NAMALWA (cell line): Measurements from ENCODE around the gene RUNX3.

ENCODE experiments used
- DNase-seq: peaks from one replicate; pipeline ENCODE4 v3.0.0-alpha.2; 2015; ENCODE audit warnings: low spot score

Gene RUNX3

GRCh38 chr1:24928689-24929397 lies 1.2 kb downstream of the RUNX3 start:
- DNase-seq = peak; percentile 72

DNA sequence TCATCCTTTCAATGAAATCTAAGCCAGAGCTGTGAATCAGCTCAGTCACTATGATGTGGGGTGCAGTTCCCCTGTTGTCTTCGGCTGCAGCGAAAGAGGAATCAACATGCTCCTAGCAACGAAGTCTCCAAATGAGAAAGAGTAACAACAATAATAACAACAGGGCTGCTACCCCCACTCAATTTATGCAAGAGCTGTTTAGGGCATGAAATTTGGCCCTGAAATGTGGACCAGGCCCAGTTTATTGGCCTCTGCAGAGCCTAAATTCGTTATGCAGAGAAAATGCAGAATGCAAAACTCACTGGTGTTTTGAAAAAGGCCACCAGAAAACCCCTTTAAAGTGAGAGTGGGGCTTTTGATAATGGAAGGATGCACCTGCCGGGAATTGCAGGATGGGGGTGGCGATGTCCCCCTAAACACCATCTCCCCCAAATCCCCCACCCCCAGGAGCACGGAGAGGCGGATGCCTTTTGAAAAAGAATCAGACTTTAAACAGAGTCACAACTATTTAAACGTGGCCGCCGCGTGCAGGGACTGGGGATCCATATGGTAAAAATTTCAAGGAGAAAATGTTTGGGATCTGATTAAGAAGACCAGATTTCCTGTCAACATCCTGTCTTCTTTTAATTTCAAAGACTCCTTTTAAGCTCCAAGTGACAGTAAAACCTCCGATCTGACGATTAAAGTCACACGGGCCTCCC lies 1.9 kb downstream of the RUNX3 start:
- DNase-seq = peak; percentile 40

- DNase-seq = no peak
These were observed 2.6 kb downstream of the RUNX3 start for GRCh38 chr1:24927473-24927872.

DNA sequence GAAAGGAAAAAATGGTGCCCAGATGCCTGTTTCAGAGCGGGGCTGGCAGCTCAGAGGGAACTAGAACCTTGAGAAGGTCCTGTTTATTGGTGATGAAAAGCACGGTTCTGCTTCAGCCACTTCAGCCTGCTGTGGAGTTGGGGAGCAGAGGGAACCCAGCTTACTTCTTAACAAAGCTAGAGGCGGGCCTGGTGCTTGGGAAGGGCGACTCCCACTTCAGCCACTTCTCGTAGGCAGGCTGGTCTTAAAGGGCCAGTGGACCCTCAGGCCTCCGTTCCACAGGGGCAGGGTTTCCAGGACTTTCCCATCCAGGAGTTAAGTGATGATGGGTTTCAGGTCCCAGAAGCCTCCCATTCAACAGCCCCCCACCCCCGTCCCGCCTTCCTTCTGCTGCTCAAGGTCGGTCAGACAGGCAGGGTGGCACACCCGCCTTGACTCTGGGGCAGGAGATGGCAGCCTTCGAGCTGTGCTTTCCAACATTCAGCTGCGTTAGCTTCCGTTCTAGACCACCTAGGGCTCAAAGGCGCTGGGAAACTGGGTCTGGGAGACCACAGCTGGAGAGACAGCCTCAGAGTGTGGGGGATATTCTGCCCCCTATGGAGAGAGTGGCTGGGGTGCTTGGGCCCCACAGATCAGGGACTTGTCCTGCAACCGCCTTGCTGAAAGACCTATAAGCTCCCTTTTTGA lies 3.4 kb downstream of the RUNX3 start:
- no peak for DNase-seq

GRCh38 chr1:24925963-24926362 lies 4.1 kb downstream of the RUNX3 start:
- DNase-seq = no peak

GRCh38 chr1:24925082-24925779 lies 4.8 kb downstream of the RUNX3 start:
- DNase-seq = no peak

GRCh38 chr1:24923485-24924113 lies 6.5 kb downstream of the RUNX3 start:
- no peak for DNase-seq

- DNase-seq = no peak
These were observed 8.0 kb downstream of the RUNX3 start for GRCh38 chr1:24921938-24922662.

- DNase-seq = no peak
These were observed 8.7 kb downstream of the RUNX3 start for GRCh38 chr1:24921412-24921811.

GRCh38 chr1:24920533-24920925 lies 9.5 kb downstream of the RUNX3 start:
- no peak for DNase-seq

DNA sequence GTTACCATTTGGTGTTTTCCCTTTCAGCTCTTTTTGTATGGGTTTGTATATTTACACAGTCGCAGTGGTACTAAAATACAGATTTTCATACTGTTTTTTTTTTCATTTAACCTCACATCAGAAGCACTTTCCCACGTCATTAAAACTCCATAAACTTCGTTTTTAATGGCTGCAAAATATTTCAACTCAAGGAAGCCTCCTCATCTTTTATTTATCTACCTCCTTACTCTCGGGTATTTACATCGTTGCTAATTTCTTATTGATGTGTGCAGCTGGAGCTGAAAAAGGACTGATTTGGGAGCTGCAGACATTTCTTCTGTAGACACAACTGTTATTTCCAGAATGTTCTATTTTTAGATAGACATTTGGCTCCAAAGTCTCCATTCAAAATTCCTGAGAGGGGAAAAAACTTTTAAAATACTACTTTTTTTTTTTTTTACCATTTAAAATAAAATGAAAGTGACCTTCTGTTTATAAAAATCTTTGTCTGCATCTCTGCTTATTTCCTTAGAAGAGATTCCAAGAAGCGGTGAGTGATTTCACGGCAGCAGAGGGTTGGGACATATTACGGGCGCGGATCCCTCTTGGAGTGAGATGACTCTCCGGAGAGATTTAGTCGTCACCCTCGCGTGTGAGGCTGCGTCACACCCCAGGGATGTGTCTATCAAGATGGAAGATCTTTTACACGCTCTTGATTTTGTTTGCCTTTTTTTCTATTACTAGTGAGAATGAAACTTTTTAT lies 10.1 kb downstream of the RUNX3 start:
- DNase-seq = no peak

DNA sequence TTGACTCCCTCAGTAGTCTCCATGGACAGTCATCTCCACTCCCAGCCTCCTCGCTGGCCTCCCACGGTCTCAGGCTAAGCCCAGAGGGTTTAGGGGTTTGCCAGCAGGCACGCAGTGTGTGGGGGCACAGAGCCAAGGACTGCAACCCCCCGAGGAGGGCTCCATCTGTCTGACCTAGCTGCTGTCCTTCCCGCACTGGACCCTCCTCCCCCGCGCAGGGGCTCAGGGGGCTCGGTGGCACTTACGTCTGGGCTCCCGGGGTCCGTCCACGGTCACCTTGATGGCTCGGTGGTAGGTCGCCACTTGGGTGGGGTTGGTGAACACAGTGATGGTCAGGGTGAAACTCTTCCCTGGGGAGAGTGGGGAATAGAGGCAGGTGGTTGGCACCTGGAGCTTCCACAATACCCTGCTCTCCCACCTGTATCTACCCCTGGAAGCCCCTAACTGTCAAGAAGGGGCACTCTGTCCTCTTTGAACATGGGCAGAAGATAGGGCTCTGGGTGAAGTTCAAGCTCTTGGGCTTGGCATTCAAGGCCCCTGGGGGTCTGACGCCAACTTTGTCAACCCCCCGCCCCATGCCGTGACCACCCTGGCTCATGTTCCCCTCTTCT lies 11.0 kb downstream of the RUNX3 start:
- no peak for DNase-seq

DNA sequence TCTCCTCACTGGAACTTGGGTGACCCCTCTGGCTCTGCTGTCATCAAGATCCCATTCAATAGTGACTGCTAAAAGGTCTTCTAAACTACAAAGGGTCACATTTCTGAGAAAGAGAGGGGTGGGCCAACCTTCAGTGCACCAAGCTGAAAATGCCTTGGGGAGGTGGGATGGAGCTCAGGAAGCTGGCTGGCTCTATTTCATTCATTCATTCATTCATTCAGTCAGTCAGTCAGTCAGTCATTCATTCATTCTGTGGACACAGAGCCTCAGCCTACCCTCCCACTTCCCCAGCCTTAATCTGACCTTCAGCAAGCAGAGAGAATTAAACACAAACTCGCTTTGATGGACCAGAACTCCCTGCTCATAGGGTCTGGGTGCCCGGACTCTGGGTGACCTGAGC lies 11.7 kb downstream of the RUNX3 start:
- no peak for DNase-seq

- DNase-seq = no peak
These were observed 12.6 kb downstream of the RUNX3 start for GRCh38 chr1:24917327-24918074.

GRCh38 chr1:24915816-24916602 lies 14.1 kb downstream of the RUNX3 start:
- no peak for DNase-seq

DNA sequence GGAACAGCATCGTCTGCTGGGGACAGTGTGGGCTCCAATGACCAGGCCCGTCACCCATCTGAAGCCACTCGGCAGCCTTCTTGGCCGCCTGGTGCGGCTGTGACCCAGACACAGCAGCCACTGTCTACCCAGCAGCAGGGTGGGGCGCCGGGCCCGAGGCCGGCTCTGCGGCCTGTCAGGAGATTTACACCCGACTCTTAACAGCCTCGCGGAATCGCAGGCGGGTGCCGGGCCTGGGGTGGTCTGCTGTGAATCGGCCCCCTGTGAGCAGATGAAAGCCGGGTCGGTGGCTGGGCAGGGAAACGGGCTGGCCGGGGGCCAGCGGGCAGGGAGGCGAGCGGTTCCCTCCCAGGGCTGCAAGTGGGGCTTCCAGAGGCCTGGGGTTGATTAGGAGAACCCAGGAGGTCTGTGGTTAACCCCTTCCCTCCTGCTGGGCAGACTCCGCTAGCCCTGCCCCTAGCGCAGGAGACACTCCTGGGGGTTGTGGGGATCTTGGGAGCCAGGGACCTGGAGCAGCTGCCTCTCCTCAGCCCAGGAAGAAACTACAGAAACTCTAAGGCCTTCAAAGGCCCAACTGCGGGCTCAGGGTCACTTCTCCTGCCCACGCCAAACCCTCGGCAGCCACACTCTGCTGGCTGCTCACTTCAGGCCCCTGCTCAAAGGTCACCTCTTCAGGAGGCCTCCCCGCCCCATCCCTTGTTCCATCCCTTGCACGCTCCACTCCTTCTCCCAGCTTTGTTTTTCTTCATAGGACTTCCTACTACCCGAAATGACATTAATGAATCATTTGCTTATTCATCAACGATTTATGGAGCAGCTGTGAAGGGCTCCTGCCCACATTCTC lies 15.6 kb downstream of the RUNX3 start:
- DNase-seq = no peak

DNA sequence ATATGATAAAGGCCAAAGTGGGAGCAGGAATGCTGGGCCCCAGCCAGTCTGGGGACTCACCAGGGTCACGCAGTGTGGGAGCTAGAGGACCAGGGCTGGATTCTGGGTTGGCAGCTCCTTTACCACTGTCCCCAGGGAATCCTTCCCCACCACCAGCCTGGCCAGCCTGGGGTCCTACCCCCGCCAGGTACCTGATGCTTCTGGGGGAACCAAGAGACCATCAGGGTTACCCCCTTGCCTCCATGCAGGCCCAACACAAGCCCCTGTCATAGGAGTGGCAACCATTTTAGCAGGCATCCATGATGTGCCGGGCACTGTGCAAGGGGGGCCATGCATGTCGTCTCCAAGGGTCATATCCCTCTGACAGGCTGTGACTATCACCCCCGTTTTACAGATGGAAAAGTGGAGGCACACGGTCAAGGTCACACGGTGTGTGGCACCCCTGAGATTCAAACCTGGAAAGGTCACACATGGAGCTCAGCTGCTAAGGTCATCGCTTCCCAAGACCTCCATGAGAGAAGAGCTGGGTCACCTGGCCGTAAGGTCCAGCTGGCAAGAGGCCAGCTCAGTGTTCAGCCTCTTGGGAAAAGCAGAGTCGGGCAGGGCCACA lies 16.4 kb downstream of the RUNX3 start:
- no peak for DNase-seq

DNA sequence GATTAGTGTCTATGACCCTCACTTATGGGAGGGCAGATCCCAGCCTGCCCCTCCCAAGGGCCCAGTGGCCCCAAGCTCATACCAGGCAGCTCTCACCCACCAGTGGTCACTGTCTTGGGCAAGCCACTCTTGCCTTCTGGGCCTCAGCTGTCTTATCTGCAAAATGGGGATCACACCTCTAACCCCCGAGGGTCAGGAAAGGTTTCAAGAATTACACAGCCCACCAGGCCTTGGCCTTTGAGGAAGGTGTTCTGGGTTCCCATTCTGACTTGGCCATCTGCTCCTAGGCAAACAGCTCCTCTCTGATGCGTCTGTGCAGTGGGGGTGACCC lies 16.8 kb downstream of the RUNX3 start:
- DNase-seq = no peak
